Gastroesophageal sphincter (tissue), 3 donors: ENCODE results near the gene BRINP3.

ENCODE experiments used
- POLR2AphosphoS5 ChIP-seq: sonication (generic); formaldehyde crosslinking; IDR thresholded peaks from one replicate; pipeline ENCODE4 v1.6.1; 2017; ENCODE audit warnings: antibody characterized with exemption
- TF ChIP-seq, protein P1 (sequence below), 4 experiments: fragments of 200-600 bp in 2 of 4; fragments of 450-650 bp in 2 of 4; sonication (generic) in 1 of 4; IDR thresholded peaks; one replicate each; pipeline ENCODE4 v1.5.1; 2017 to 2019; ENCODE audit warnings: antibody characterized with exemption in 4 of 4, mild to moderate bottlenecking in 2 of 4, moderate library complexity in 2 of 4

DNA sequence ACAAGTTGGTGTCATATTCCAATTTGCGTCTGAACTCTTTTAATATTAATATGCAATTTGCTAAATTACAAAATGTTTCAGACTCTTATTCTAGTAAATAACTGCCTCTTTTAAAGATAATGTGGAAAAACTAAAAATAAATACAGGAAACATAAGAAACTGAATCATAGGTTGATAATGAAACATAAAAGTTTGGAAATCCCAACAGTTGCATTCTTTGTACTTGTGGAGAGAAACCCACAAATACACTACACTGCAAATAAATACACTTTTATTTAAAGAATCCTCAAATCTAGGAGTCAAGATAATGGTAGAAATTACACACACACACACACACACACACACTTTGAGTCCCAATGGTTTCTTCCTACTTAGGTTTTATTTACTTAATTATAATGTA lies 5.2 kb downstream of the BRINP3 start:
- TF ChIP-seq POLR2AphosphoS5: no peak
- TF ChIP-seq, protein P1, sequence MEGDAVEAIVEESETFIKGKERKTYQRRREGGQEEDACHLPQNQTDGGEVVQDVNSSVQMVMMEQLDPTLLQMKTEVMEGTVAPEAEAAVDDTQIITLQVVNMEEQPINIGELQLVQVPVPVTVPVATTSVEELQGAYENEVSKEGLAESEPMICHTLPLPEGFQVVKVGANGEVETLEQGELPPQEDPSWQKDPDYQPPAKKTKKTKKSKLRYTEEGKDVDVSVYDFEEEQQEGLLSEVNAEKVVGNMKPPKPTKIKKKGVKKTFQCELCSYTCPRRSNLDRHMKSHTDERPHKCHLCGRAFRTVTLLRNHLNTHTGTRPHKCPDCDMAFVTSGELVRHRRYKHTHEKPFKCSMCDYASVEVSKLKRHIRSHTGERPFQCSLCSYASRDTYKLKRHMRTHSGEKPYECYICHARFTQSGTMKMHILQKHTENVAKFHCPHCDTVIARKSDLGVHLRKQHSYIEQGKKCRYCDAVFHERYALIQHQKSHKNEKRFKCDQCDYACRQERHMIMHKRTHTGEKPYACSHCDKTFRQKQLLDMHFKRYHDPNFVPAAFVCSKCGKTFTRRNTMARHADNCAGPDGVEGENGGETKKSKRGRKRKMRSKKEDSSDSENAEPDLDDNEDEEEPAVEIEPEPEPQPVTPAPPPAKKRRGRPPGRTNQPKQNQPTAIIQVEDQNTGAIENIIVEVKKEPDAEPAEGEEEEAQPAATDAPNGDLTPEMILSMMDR (IDR thresholded peaks at IDR 0.05): no peak
